ENCODE results near the gene TMEM176B.
"Not testable (repeated sequence)": the region's sequence is repeated elsewhere in the genome, so short reads cannot be mapped to it uniquely, and the experiment has no call there.

The TMEM176B gene

GRCh38 chr7:150820578-150821198 lies 20.5 kb upstream of the TMEM176B start:
- DNase-seq: no peak

- DNase-seq: no peak
These were observed 20.0 kb upstream of the TMEM176B start for GRCh38 chr7:150820148-150820547.

- DNase-seq: no peak
These were observed 18.8 kb upstream of the TMEM176B start for GRCh38 chr7:150818971-150819370.

GRCh38 chr7:150814328-150815001 lies 14.3 kb upstream of the TMEM176B start:
- no peak for DNase-seq

- DNase-seq: not testable (repeated sequence)
These were observed 7.7 kb upstream of the TMEM176B start for GRCh38 chr7:150807616-150808438.

- DNase-seq: no peak
These were observed 6.7 kb upstream of the TMEM176B start for GRCh38 chr7:150806863-150807262.

GRCh38 chr7:150806454-150806853 lies 6.3 kb upstream of the TMEM176B start:
- no peak for DNase-seq

- DNase-seq: no peak
These were observed 5.7 kb upstream of the TMEM176B start for GRCh38 chr7:150805864-150806263.

GRCh38 chr7:150804802-150805201 lies 4.6 kb upstream of the TMEM176B start:
- no peak for DNase-seq

GRCh38 chr7:150803161-150803860 lies 3.1 kb upstream of the TMEM176B start:
- no peak for DNase-seq

GRCh38 chr7:150801946-150802771 lies 2.0 kb upstream of the TMEM176B start:
- DNase-seq: no peak

- no peak for DNase-seq
These were observed 1.2 kb upstream of the TMEM176B start for GRCh38 chr7:150801242-150801945.

- DNase-seq: no peak
These were observed 547 bp upstream of the TMEM176B start, which contains the start of gene TMEM176A for GRCh38 chr7:150800581-150801241. Gene TMEM176A, plus strand, starts transcription at chr7:150800769. Its CDS starts 782 bp downstream, at chr7:150801551.

GRCh38 chr7:150799156-150799555 lies 1.0 kb downstream of the TMEM176B start:
- no peak for DNase-seq

- DNase-seq: no peak
These were observed 2.5 kb downstream of the TMEM176B start for GRCh38 chr7:150797661-150798060.

- DNase-seq: no peak
These were observed 6.5 kb downstream of the TMEM176B start for GRCh38 chr7:150793569-150794238.

GRCh38 chr7:150791746-150792452 lies 8.3 kb downstream of the TMEM176B start:
- DNase-seq: no peak

- no peak for DNase-seq
These were observed 8.9 kb downstream of the TMEM176B start for GRCh38 chr7:150791304-150791703.

- no peak for DNase-seq
These were observed 9.6 kb downstream of the TMEM176B start for GRCh38 chr7:150790416-150791075.
